BE2C (cell line): Measurements from ENCODE around the gene HIF1A.

Source experiments
- DNase-seq: peaks from one replicate; pipeline ENCODE4 v3.0.0-alpha.2; 2020
- H3K27me3 ChIP-seq: fragments of 250-450 bp; sonication (Bioruptor Pico); 2 replicates; pipeline ENCODE4 v1.5.1; 2020; ENCODE audit warnings: mild to moderate bottlenecking
- H3K36me3 ChIP-seq: fragments of 250-450 bp; sonication (Bioruptor Pico); 2 replicates; pipeline ENCODE4 v1.5.1; 2020; ENCODE audit warnings: mild to moderate bottlenecking
- H3K4me1 ChIP-seq: fragments of 250-450 bp; sonication (Bioruptor Pico); 2 replicates; pipeline ENCODE4 v1.5.1; 2020
- H3K4me3 ChIP-seq: 2 replicates; pipeline ENCODE4 v1.5.1; 2011; ENCODE audit warnings: low read depth, low read length
- H3K9me3 ChIP-seq: fragments of 250-450 bp; sonication (Bioruptor Pico); 2 replicates; pipeline ENCODE4 v1.5.1; 2020
- CTCF ChIP-seq: IDR thresholded peaks from 2 replicates; pipeline ENCODE4 v1.5.1; 2012; ENCODE audit warnings: mild to moderate bottlenecking, low read depth, low read length

Gene HIF1A

GRCh38 chr14:61765225-61765943 lies 70.1 kb downstream of the HIF1A start:
- Histone ChIP-seq H3K9me3 (no peaks in the 10 kb centered on the region), H3K27me3 (no peaks in the 10 kb centered on the region), H3K4me3 (peak overlapping the region; percentile 89), H3K4me1 (peaks cover 12% of the 10 kb centered on the region), H3K36me3 (peaks cover 20% of the 10 kb centered on the region)
- DNase-seq, result no peak
- TF ChIP-seq CTCF, result no peak

GRCh38 chr14:61766151-61766550 lies 70.8 kb downstream of the HIF1A start:
- Histone ChIP-seq H3K9me3 (no peaks in the 10 kb centered on the region), H3K27me3 (no peaks in the 10 kb centered on the region), H3K4me3 (peak overlapping the region; percentile 89; the same call in 1 of the 2 replicates), H3K4me1 (peaks cover 12% of the 10 kb centered on the region), H3K36me3 (peaks cover 25% of the 10 kb centered on the region)
- no peak for DNase-seq
- TF ChIP-seq CTCF, result no peak

GRCh38 chr14:61768240-61768639 lies 72.9 kb downstream of the HIF1A start:
- Histone ChIP-seq H3K36me3 (peaks cover 25% of the 10 kb centered on the region), H3K4me1 (peaks cover 12% of the 10 kb centered on the region), H3K27me3 (no peaks in the 10 kb centered on the region), H3K9me3 (no peaks in the 10 kb centered on the region), H3K4me3 (no peak overlapping the region)
- no peak for TF ChIP-seq CTCF
- no peak for DNase-seq

GRCh38 chr14:61769893-61770292 lies 74.6 kb downstream of the HIF1A start:
- Histone ChIP-seq H3K36me3 (peaks cover 28% of the 10 kb centered on the region), H3K27me3 (no peaks in the 10 kb centered on the region), H3K9me3 (no peaks in the 10 kb centered on the region), H3K4me3 (no peak overlapping the region), H3K4me1 (peaks cover 7% of the 10 kb centered on the region)
- no peak for TF ChIP-seq CTCF
- no peak for DNase-seq

- TF ChIP-seq CTCF, result no peak
- Histone ChIP-seq H3K9me3 (no peaks in the 10 kb centered on the region), H3K36me3 (peaks cover 48% of the 10 kb centered on the region)
Measured at GRCh38 chr14:61774861-61775260, 79.5 kb downstream of the HIF1A start.

GRCh38 chr14:61780125-61780524 lies 84.8 kb downstream of the HIF1A start:
- no peaks in the 10 kb centered on the region for H3K9me3 ChIP-seq
- no peaks in the 10 kb centered on the region for H3K4me1 ChIP-seq
- H3K36me3 ChIP-seq, result peaks cover 77% of the 10 kb centered on the region
- H3K4me3 ChIP-seq, result no peak overlapping the region
- H3K27me3 ChIP-seq, result no peaks in the 10 kb centered on the region
- TF ChIP-seq CTCF, result no peak
- no peak for DNase-seq

More at GRCh38 chr14:61774861-61775260, 79.5 kb downstream of the HIF1A start:
- H3K4me3 ChIP-seq, result no peak overlapping the region
- DNase-seq, result no peak
- H3K27me3 ChIP-seq, result no peaks in the 10 kb centered on the region
- H3K4me1 ChIP-seq, result no peaks in the 10 kb centered on the region
